ENCODE measurements around the gene SCARB1.

Gene SCARB1

DNA sequence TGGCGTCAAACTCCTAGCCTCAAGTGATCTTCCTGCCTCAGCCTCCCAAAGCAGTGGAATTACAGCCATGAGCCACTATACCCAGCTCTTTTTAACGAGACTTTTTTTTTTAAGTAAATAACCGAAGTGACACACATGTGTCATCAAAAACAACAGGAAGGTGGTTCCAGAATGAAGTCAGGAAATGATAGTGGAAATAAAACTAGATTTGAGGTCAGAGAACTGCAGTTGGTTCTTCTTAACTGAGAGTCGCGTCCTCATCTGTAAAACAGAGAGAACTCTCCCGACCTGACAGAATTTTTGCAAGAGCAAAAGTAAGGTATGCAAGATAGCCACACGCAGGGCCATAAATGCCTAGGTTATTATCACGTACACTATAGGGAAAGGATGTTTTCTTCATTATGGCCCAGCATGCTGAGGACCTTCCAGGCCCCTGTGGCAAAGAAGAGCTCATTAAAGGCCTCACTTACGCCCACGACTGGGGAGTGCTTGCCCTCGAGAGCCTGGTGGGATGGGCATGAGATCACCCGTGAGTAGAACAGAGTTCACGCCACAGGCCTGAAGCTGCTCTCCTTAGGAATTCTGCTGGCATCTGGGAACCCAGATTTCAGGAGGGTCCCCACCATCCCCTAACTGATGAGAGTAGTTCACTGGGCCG is 67.2 kb downstream of the SCARB1 start:
- DNase-seq (ENCODE audit: low spot score): no peak

DNA sequence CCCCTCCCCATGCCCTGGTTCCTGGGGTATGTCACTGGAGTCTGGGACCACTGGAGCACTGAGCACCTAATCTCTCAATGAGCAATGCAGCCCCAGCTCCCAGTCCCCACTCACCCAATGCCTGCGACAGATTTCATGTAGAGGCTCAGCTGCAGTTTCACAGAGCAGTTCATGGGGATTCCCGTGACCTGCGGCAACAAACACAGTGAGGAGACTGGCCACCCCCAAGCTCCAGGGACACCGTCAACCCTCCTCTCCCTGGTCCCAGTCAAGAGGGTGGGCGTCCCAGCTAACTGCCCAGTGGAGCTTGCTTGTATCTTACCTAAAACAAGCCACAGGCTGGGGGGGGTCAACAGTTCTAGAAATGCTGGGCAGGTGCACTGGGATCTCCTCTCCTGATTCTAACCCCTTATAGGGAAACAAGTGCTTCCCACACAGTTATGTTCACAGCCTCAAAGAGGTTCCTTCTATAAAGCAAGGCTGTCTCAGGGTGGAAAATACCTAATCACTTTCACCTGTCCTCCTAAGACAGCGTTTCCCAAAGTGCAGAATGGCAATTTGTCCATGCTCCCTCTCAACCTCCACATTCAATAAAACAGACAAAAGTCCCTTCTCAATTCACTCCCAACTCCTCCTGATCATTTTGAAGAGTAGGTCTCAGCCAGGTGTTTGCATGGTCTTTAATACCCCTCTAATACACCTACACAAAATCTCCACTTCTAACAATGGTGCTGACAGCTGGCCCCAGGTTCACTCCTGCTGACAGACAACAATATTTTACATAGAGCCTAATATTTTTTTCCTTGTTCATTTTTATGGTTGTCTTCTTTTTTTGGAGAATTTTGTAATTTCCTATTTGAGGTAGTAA is 68.3 kb downstream of the SCARB1 start:
- DNase-seq (ENCODE audit: low spot score): no peak

DNA sequence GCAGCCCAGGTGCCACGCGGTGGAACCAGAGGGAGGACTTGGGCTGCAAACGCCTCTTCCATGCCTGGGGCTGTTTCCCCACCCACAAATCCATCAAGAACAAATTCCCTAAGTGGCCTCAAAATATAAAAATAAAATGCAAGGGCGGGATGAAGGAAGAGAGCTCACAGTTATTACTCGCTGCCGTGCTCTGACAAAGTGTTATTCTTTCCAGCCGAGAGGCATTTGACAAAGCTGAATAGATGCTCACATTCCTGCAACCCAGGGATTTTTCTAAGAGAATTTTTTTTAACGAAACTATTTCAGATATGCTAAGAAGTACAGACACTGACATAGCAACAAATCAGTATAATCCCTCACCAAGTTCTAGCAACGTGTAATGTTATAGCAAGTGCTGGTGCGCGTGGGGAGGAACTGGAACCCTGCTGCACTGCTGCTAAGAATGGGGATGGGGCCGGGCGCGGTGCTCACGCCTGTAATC is 70.7 kb downstream of the SCARB1 start:
- DNase-seq (ENCODE audit: low spot score): no peak

DNA sequence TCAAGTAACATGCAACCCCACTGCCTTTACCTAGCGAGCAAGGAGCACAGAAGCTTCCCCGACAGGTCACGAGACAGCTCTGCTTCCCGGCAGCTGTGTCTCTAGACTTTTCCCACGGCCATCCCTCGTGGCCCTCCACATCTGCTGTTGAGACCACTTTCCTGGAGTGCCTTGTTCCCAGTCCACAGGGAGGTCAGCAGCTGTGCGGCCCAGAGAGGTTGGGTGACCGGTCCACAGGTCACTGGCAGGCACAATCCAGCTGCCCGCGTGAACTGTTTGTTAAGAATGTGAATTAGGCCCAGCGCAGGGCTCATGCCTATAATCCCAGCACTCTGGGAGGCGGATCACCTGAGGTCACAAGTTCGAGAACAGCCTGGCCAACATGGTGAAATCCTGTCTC is 71.5 kb downstream of the SCARB1 start:
- no peak for DNase-seq (ENCODE audit: low spot score)

DNA sequence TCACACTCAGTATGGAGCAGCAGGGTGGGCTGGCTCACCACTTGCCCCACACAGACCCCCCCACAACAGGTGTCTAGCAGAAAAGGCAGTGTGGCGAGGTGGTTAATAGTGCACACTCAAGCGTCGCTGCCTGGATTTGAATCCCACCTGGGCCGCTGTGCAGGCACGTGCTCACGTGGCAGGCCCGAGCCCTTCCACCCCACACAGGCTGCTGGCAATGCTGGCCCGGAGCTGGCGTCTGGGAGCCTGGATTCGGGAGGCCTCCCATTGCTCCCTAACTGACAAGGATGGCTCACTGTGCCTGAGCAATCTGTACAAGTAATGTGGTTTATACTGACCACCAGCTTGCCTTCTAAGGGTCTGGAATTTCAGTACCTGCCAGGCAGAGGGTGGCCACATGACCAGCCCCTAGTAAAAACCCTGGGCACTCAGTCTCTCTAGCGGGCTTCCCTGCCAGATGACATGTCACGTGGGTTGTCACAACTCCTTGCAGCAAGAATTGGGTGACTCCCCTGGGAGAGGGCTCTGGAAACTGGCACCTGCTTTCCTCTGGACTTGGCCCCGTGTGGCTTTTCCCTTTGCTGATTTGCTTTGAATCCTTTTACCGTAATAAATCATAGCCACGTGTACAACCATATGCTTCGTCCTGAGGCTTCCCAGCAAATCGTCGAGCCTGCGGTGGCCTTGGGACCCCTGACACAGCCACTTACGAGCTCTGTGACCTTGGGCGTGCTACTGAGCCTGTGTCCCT is 72.8 kb downstream of the SCARB1 start:
- DNase-seq (ENCODE audit: low spot score): no peak

DNA sequence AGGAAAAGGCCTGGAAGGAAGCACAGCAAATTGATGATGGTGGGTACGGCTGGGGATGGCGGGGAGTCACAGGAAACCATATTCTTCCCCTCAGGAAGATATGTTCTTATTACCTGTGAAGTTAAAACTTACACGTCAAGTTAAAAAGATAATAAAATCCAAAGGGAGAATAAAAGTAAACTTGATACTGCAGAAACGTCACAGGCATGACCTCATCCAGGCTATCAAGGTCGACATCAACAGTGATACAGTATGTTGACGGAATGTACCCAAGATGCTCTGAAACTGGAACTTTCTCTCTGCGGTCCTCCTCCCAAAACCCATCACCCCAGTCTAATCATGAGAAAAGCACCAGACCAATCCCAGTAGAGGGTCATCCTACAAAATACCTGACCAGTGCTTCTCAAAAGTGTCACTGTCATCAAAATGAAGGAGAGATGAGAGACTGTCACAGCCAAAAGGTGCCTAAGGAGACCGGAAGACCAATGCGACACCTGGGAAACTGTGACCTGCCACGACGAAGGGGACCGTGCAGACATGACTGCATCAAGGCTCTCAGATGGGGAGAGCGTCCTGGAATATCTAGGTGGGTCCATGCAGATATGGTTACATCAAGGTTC is 74.6 kb downstream of the SCARB1 start:
- no peak for DNase-seq (ENCODE audit: low spot score)

DNA sequence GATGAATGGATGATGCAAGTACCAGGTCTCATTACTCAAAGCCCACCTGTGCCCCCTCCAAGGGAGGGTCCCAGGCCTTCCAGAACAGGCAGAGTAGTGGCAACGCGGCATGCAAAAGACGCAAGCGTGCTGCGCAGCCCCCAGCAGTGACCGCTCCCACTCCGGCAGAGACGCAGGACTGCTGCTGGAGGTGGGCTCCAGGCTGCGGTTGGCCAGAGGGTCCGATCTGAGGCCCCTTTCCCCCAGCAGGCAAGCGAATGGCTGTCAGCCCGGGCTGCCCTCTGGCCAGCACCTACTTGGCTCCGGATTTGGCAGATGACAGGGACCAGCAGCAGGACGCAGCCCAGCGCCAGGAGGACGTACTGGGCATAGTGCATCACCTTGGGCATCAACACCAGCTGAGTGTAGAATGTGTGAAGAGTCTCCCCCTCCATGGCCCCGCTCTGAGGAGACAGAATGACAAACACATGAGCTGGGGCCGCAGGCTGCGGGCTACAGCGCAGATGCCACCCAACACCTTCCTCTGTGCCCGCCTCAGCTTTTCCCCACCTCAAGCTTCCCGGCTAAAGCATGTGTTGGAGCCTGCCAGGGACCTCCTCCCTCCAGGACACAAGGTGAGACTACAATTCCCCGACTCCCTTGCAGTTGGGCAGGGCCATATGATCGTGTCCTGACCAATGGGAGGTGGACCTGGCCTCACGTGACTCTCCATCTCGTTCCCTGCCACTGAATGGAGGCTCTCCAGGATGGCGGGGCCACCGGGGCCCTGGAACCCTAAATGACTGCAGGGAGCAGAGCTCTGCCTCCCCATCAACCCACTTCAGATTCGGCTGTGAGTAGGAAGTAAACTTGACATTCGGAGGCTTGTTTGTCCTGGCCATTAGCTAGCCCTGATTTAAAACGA is 77.4 kb downstream of the SCARB1 start:
- DNase-seq (ENCODE audit: low spot score): peak; percentile 93

DNA sequence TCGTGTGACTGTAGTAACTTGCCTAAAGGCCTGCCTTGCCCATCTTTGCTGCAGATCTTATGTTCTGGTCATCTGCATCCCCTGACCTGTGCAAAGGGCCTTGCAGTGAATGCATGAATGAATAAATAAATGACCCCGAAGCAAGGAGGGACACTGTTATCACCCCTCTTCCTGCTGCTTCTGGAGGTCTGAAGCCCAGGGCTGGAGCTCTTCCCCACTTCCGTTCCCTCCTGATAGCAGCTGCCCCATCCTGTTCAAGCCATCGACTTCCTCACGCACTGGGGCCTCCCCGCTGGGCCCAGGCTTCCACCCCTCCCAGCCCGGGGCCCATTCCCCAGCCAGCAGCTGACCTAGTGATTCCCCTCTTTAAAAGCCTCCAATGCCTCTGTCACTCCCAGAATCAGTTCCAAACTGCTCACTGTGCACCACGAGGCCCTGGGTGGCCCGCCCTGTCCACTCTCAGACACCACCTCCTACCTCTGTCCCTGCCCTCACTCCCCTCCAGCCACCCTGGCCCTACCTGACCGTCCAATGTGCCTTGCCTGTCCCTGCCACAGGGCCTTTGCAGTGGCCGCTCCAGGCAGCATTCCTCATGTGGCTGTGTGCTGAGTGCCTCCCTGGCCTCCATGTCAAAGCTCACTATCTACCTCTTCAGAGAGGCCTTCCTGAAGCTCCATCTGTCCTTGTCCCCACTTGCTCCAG is 78.6 kb downstream of the SCARB1 start:
- DNase-seq (ENCODE audit: low spot score): no peak

DNA sequence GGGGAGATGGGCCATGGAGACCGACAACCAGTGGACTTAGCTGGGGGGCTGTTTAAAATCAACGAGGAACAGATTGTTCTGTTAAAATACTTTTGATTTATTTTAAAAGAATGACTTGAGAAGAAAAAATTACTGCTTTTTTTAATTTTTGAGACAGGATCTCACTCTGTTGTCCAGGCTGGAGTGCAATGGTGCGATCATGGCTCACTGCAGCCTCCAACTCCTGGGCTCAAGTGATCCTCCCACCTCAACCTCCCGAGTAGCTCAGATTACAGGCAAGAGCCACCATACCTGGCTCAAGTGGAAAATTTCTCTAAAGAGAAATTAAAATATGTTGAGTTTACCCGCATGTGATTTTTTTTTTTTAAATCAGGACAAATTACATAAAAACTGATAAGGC is 80.6 kb downstream of the SCARB1 start:
- DNase-seq (ENCODE audit: low spot score): no peak

DNA sequence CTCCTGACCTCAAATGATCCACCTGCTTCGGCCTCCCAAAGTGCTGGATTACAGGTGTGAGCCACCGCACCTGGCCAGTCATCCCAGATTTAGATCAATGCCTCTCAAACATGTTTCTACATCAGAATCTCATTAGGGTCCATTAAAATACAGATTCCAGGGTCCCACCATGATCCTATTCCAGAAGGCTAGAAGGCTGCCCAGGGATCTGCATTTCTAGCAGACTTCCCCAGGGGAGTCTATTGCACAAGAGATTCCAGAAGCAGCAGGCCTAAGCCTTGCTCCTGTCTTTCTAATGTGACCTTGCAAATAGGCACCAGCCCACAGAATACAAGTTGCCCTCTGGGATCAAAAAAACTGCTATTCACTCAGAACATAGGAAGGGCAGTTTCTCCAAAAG is 81.5 kb downstream of the SCARB1 start:
- DNase-seq (ENCODE audit: low spot score): no peak

DNA sequence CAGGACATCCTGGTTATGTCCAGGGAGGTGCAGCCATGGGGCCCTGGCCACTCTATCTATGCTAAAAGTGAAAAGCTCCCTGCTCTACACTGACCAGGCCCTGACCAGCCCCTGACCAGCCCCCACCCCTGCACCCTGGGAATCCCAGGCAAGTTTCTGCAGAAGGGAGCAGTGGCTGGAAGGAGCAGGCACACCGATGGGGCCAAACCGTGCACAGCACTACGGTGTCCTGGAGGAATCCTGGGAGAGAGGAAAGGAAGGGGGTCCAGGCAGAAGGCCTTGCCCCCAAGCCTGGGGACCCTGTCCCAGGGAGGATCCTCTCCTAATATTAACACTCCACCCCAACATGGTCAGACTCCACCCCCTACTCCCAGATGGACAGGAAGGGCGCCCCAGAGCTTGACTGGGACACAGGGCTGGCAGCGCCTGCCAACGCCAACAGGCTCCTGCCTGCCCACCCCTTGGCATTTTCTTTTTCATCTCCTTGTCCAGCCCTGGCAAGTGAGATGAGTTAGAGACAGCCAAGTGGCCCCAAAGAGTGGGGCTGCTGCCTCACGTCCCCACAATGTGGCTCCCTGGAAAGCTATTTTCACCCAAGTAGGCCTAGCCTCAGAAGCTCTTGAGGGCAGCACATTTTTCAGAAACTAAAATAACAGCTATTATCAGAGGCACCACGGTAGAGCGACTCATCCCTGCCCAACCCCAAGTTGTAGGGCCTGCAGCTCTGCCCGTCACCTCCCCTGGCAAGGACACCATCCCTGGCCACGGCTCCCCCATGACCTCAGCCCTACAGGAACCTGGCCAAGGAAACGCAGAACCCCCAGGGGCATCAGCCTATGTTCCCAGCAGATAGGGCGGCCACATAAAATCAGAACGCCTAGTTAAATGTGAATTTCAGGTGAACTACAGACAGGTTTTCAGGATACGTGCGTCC is 82.6 kb downstream of the SCARB1 start:
- no peak for DNase-seq (ENCODE audit: low spot score)

DNA sequence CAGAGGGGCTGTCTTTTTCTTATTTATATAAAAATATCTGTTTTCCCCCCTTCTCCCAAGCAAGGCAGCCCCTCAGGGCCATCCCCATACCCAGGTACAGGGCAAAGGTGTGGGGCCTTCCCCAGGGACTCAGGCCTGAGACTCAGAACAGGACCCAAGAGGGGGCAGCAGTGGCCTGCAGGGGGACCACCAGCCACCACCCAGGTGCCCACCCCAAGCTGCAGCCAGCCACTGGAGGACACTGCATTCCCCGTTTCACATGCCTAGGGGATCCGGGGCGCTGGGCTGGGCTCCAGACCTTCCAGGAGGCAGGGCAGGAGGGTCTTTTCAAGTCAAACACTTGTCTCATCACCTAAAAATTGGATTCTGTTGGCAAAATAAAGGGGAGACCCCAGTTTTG is 83.3 kb downstream of the SCARB1 start:
- DNase-seq (ENCODE audit: low spot score): no peak

DNA sequence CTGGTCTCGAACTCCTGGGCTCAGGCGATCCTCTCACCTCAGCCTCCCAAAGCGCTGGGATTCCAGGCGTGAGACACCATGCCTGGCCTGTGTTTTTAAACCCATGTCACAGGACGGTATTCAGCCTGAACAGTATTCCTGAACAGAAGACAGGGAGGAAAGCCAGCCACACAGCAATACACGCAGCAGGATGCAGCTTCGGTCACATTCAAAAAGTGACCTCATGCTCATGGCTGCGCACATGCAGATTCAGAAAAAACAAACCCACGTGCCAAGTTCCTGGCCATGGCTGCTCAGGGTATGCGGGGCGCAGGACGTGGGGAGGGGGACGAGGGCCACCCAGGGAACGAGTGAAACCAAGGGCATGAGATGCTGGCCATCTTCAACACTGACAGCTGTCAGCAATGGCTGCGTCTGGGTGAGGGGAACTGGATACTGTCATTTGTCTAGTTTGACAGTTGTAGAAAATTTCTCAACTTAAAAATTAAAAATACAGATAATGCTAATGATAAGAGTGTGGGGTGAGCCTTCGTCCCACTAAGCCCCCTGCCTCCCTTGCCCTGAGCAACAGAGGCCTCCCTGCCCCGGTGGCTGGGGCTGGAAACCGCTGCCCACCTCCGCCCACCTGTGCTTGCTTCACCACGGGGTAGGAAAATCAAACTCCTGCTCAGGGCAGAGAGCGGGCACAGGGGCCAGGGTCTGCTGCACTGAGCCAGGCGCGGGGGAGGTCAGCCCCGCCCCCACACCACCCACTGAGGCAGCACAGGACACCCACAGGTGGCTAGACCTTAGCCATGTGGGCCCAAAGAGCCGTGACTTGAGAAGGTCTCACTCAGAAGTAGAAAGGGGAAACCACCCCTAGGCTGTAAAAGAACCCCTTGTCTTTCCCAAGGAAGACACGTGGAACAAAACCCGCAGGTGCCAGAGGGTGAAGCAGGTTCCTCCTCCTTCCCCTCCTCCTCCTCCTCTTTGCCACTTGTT is 84.2 kb downstream of the SCARB1 start:
- no peak for DNase-seq (ENCODE audit: low spot score)

DNA sequence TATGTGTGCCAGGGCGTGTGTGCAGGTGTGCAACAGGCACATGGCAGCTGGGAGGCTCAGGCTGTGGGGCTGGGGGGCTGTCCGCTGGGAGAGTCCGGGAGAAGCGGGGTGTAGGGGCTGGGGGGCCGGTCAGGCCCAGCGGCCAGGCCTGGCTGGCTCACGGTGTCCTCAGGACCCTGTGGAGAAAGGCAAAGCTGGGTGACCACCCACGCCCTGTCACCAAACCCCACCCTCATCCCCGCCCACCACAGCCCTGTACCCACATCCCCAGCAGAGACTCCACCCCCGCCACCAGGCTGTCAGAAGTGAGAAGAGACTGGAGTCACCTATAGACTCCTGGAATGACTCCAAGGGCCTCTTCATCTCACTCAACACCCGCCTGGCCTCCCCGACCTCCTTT is 85.3 kb downstream of the SCARB1 start:
- no peak for DNase-seq (ENCODE audit: low spot score)

DNA sequence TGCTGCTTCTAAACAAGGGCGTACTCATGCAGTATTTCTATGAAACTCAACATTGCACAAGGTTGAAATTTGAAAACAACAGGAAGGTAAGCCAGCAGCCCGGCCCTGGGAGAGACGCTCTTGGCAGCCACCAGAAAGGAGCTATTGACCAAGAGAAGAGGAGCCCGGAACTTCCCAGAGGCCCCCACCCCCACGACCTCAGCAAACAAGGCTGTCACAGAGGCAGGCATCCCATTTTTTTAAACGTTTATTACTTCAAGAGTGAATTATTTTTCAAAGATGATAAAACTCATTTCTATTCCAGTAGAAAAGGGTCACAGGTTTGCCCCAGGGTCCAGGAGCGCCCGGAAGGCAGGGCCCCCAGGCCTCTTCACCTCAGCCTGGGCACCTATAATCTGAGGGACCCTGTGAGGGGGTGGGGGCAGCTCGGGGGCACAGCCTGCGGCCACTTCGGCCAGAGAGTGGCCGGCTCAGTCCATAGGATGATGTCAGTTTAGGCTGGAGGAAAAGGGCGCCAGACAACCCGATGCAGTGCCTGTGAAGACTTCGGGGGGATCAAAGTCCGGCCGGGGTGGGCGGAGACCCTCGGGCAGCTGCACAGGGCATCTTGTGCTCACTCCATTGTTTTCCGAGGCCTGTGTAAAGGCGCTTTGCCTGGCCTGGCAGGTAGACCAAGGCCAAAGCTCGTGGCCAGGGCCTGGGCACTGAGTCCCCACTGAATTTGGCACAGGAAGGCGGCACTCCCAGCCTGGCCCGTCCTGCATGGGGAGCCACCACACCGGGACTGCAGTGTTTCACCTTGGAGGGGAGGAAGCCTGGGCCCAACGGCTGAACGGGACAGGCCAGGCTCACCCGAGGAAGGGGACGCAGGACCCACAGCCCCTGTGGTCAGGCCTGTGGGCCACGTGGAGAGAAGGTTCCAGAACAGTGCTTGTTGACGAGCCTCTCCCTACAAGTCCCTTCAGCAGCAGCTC is 86.0 kb downstream of the SCARB1 start:
- DNase-seq (ENCODE audit: low spot score): no peak

DNA sequence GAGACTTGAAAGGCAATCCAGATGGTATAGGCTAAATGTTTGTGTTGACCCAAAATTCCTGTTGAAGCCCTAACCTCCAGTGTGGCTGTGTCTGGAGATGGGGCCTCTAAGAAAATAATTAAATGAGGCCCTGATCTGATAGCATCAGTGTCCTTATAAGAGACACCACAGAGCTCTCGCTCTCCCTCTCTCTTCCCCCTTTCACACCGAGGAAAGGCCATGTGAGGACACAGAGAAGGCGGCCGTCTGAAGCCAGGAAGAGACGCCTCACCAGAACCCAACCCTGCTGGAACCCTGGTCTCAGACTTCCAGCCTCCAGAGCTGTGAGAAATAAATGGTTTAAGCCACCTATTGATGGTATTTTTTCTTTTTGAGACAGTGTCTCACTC is 87.5 kb downstream of the SCARB1 start:
- DNase-seq (ENCODE audit: low spot score): no peak

All from ecto neural progenitor cell (in vitro differentiated cells).